Neural progenitor cell (in vitro differentiated cells): ENCODE measurements around the gene SLCO3A1. TPM values are rescaled to one million over a fixed set of nuclear protein-coding genes. Genes with fewer than 3 reads are reported as not detected.

Experiments used
- DNase-seq: peaks from one replicate; pipeline ENCODE4 v3.0.0-alpha.2; 2016; ENCODE audit warnings: low spot score
- H2AFZ ChIP-seq: fragments of 200-600 bp; sonication (generic); replicated peaks from 2 replicates; pipeline ENCODE4 v1.6.1; 2016; ENCODE audit warnings: antibody characterized with exemption
- H3F3A ChIP-seq: fragments of 200-600 bp; sonication (generic); 2 replicates; pipeline ENCODE4 v1.6.1; 2016; ENCODE audit warnings: antibody characterized with exemption, low read depth
- H3K27ac ChIP-seq: fragments of 200-600 bp; sonication (generic); 2 replicates; pipeline ENCODE4 v1.5.1; 2016; ENCODE audit warnings: mild to moderate bottlenecking
- H3K27me3 ChIP-seq: fragments of 200-600 bp; sonication (generic); 2 replicates; pipeline ENCODE4 v1.6.1; 2016; ENCODE audit warnings: mild to moderate bottlenecking, moderate library complexity
- H3K36me3 ChIP-seq: fragments of 200-600 bp; sonication (generic); 2 replicates; pipeline ENCODE4 v1.5.1; 2016
- H3K4me1 ChIP-seq: fragments of 200-600 bp; sonication (generic); 2 replicates; pipeline ENCODE4 v1.6.1; 2016; ENCODE audit warnings: mixed run types
- H3K4me2 ChIP-seq: fragments of 200-600 bp; sonication (generic); 2 replicates; pipeline ENCODE4 v1.6.1; 2016
- H3K4me3 ChIP-seq: fragments of 200-600 bp; sonication (generic); 2 replicates; pipeline ENCODE4 v1.5.1; 2016
- H3K79me2 ChIP-seq: fragments of 200-600 bp; sonication (generic); 2 replicates; pipeline ENCODE4 v1.6.1; 2016; ENCODE audit warnings: low read depth
- H3K9ac ChIP-seq: fragments of 200-600 bp; sonication (generic); 2 replicates; pipeline ENCODE4 v1.6.1; 2016
- H3K9me3 ChIP-seq: fragments of 200-600 bp; sonication (generic); 2 replicates; pipeline ENCODE4 v1.5.1; 2016; ENCODE audit warnings: low read depth
- H4K20me1 ChIP-seq: fragments of 200-600 bp; sonication (generic); 2 replicates; pipeline ENCODE4 v1.6.1; 2016; ENCODE audit warnings: low read depth
- H3K27ac Mint-ChIP-seq: 3 replicates; pipeline ENCODE4 v1.8.0; 2021; ENCODE audit warnings: mixed read lengths
- H3K27me3 Mint-ChIP-seq: 2 replicates; pipeline ENCODE4 v1.8.0; 2022; ENCODE audit warnings: low read depth, mild to moderate bottlenecking, inconsistent platforms, moderate library complexity, mixed read lengths; ENCODE audit not compliant: insufficient read depth
- H3K36me3 Mint-ChIP-seq: 3 replicates; pipeline ENCODE4 v1.8.0; 2021; ENCODE audit warnings: mixed read lengths
- H3K4me1 Mint-ChIP-seq: 3 replicates; pipeline ENCODE4 v1.8.0; 2021; ENCODE audit warnings: mixed read lengths
- H3K4me3 Mint-ChIP-seq: 3 replicates; pipeline ENCODE4 v1.8.0; 2021; ENCODE audit warnings: mild to moderate bottlenecking, moderate library complexity, mixed read lengths
- H3K9me3 Mint-ChIP-seq: 3 replicates; pipeline ENCODE4 v1.8.0; 2020; ENCODE audit warnings: mixed read lengths
- CTCF ChIP-seq: fragments of 200-600 bp; sonication (generic); IDR thresholded peaks from 2 replicates; pipeline ENCODE4 v1.5.1; 2017; ENCODE audit warnings: antibody characterized with exemption, mild to moderate bottlenecking
- EZH2 ChIP-seq: fragments of 200-600 bp; sonication (generic); IDR thresholded peaks from 2 replicates; pipeline ENCODE4 v1.6.1; 2017; ENCODE audit warnings: antibody characterized with exemption, mild to moderate bottlenecking, moderate library complexity
- EZH2phosphoT487 ChIP-seq: fragments of 200-600 bp; sonication (generic); IDR thresholded peaks from 2 replicates; pipeline ENCODE4 v1.6.1; 2017; ENCODE audit warnings: antibody characterized with exemption
- total RNA-seq: library from RNA; depleted of rRNA; stranded (reverse); fragments of >200 nt; gene quantifications from 2 replicates; pipeline ENCODE4 v1.2.3, GENCODE V29; 2015; ENCODE audit warnings: low replicate concordance

Gene SLCO3A1
- total RNA-seq, 1 donor from 2014 or later = 6.6 TPM

- TF ChIP-seq CTCF (no peak), EZH2 (no peak), EZH2phosphoT487 (no peak)
- no peaks in the 10 kb centered on the region for H3K79me2 ChIP-seq
- no peak overlapping the region for H3K4me3 ChIP-seq
- H3K9ac ChIP-seq = no peak overlapping the region
- H3K36me3 ChIP-seq = no peaks in the 10 kb centered on the region
- Mint-ChIP-seq H3K27me3 (peaks cover 2% of the 10 kb centered on the region), H3K9me3 (peaks cover 14% of the 10 kb centered on the region), H3K27ac (no peak overlapping the region), H3K4me1 (peaks cover 20% of the 10 kb centered on the region), H3K4me3 (no peak overlapping the region), H3K36me3 (no peaks in the 10 kb centered on the region)
- H3K27me3 ChIP-seq = no peaks in the 10 kb centered on the region
- H3F3A ChIP-seq = peaks cover 5% of the 10 kb centered on the region
- no peaks in the 10 kb centered on the region for H4K20me1 ChIP-seq
- DNase-seq = no peak
- no peak overlapping the region for H2AFZ ChIP-seq
- H3K27ac ChIP-seq = no peak overlapping the region
- H3K4me2 ChIP-seq = no peak overlapping the region
- H3K9me3 ChIP-seq = peaks cover 7% of the 10 kb centered on the region
- peaks cover 15% of the 10 kb centered on the region for H3K4me1 ChIP-seq
Measured at GRCh38 chr15:92035551-92035950, 182.0 kb downstream of the SLCO3A1 start.

GRCh38 chr15:92035961-92036360 lies 182.5 kb downstream of the SLCO3A1 start:
- H3K9me3 ChIP-seq = peaks cover 7% of the 10 kb centered on the region
- peaks cover 11% of the 10 kb centered on the region for H3K4me1 ChIP-seq
- H3F3A ChIP-seq = peaks cover 4% of the 10 kb centered on the region
- H3K79me2 ChIP-seq = no peaks in the 10 kb centered on the region
- H3K27me3 ChIP-seq = no peaks in the 10 kb centered on the region
- H3K36me3 Mint-ChIP-seq = no peaks in the 10 kb centered on the region
- H3K27ac Mint-ChIP-seq = no peak overlapping the region
- H3K4me3 Mint-ChIP-seq = no peak overlapping the region
- peaks cover 17% of the 10 kb centered on the region for H3K4me1 Mint-ChIP-seq
- no peaks in the 10 kb centered on the region for H4K20me1 ChIP-seq
- no peak overlapping the region for H3K4me2 ChIP-seq
- H3K27me3 Mint-ChIP-seq = peaks cover 2% of the 10 kb centered on the region
- no peak overlapping the region for H3K9ac ChIP-seq
- no peak overlapping the region for H3K27ac ChIP-seq
- no peak for DNase-seq
- no peak overlapping the region for H2AFZ ChIP-seq
- no peak overlapping the region for H3K4me3 ChIP-seq
- TF ChIP-seq CTCF (no peak), EZH2phosphoT487 (no peak), EZH2 (no peak)
- H3K9me3 Mint-ChIP-seq = peaks cover 14% of the 10 kb centered on the region
- H3K36me3 ChIP-seq = no peaks in the 10 kb centered on the region

- Histone ChIP-seq H3K4me3 (no peak overlapping the region), H3K79me2 (no peaks in the 10 kb centered on the region), H3K27me3 (no peaks in the 10 kb centered on the region), H3K4me2 (no peak overlapping the region), H3K36me3 (no peaks in the 10 kb centered on the region), H3F3A (no peaks in the 10 kb centered on the region), H3K9me3 (peaks cover 7% of the 10 kb centered on the region), H3K4me1 (peaks cover 6% of the 10 kb centered on the region), H4K20me1 (no peaks in the 10 kb centered on the region), H3K9ac (no peak overlapping the region), H3K27ac (no peak overlapping the region), H2AFZ (no peak overlapping the region)
- H3K9me3 Mint-ChIP-seq = peaks cover 14% of the 10 kb centered on the region
- no peaks in the 10 kb centered on the region for H3K27me3 Mint-ChIP-seq
- no peak for TF ChIP-seq CTCF
- TF ChIP-seq EZH2 = no peak
- TF ChIP-seq EZH2phosphoT487 = no peak
- no peak for DNase-seq
- no peaks in the 10 kb centered on the region for H3K36me3 Mint-ChIP-seq
- H3K27ac Mint-ChIP-seq = no peak overlapping the region
- no peak overlapping the region for H3K4me3 Mint-ChIP-seq
- peaks cover 9% of the 10 kb centered on the region for H3K4me1 Mint-ChIP-seq
Measured at GRCh38 chr15:92037491-92037890, 184.0 kb downstream of the SLCO3A1 start.
